ENCODE results near the gene PLEKHG1.

- TF ChIP-seq EZH2 (IDR thresholded peaks at IDR 0.05; ENCODE audit: borderline replicate concordance, low read depth, low read length, poor library complexity, severe bottlenecking) (no peak), CTCF (conservative IDR thresholded peaks at IDR 0.05; ENCODE audit: low read depth, low read length) (no peak)
Observed at GRCh38 chr6:150627585-150628025, 27.9 kb downstream of the PLEKHG1 start.
